NCI-H345 treated with DMSO at 0.1 percent for 48 hours (cell line): ENCODE results near the gene RXRA.

Experiments used
- DNase-seq: peaks from one replicate; lab custom pipeline; 2025; ENCODE audit not compliant: unreplicated experiment; lab: John Stamatoyannopoulos, UW

Gene RXRA

DNA sequence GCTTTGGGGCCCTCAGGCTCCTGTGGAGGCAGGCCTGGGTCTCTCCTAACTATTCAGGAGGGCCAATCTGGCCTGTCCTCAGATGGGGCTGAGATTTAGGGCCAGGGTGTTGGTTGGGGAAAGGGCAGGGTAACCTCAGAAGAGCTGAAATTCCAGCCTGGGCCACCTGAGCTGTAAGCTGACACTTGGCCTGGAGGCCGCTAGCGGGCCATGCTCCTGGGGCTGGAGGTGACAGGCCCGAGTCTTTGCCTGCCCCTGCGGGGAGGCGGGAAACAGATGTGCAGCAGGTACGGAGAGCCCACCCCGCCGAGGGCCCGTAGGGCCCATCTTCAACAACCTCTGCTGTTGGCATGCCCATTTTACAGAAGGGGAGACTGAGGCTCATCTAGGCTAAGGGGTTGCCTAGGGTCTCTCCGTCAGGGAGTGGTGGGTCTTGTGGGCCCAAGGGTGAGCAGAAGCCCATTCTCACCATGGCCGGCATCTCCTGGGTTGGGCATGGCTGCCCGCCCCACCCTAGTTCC lies 69.5 kb downstream of the RXRA start:
- no peak for DNase-seq

DNA sequence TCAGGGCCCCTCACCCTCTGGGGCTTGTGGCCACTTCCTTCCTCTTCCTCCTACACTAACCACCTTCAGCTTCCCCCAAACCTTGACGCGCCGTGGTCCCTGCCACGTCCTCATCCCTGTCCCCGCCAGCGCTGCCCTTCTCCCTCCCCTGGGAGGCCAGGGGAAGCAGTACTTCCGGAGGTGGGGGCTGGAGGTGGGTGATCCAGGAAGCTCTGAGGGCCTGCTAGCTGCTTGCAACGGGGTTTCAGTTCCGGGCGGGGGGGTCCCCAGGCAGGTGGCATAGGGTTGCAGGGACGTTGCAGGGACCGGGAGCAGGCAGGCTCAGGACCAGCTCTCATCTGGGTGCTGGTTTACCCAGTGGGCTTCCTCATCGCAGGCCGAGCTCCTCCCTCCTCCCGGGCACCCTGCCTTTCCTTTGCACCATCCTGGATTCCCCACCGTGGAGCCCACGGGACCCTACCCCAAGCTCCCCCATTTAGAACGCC lies 70.0 kb downstream of the RXRA start:
- no peak for DNase-seq

DNA sequence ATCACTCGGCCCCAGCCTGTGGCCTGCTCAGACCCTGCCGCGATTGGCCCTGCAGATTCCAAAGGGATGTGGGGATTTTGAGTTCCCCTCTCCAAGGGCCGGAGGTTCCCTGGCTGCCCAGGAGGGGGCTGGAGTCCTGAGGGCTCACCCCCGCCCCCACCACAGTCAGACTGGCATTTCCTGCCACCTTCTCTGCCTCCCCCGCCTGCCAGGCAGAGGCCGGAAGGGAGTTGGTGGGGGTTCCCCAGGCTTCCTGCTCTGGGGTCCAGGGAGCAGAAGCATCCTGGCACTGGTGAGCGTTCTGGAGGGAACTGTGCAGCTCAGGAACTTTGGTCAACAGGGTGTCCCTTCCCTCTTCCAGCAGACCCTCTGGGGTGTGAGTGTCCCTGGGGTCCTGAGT lies 70.6 kb downstream of the RXRA start:
- no peak for DNase-seq

DNA sequence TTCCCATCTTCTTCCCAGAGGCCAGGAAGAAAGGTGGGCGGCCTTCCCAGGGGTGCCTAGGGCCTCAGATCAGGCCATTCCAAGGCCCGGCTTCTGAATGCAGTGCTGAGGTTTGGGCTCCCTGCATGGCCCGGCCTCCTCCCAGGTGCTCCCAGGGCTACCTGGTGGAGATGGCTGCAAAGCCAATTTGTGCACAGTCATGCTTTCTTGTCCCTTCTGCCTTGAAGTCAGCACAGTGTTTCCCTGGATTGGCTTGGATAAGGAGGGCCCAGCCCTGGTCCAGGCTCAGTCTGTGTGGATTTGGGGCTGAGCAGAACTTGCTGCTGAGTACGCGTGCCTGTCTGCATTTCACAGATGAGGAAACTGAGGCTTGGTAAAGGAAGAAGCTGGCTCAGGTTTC lies 72.5 kb downstream of the RXRA start:
- no peak for DNase-seq

DNA sequence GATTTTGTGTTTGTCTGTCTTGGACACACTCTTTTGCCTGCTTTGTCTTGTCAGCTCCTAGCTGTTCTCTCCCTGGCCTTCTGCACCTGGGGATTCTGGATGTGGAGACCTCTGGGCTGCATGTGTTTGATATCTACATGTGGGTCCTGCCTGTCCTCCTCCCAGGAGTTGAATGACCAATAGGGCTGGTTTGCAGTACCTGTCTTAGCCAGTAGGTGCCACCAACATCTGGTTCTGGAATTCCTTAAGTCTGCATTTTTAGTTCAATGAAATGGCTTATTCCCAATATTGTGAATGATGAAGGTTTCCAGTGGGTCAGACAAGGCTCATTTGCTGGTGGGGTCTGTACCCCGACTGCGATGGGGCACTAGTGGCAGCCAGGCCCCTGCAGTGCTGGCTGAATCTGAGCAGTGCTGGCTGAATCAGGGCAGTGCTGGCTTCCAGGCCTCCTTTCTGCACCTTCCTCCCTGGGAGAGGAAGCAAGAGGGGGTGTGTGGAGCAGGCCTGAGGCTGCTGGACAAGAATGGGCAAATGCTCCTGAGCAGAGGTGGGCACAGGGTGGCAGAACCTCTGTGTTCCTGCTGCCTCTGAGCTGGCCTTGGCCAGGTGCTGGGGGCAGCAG lies 73.3 kb downstream of the RXRA start:
- DNase-seq = no peak

DNA sequence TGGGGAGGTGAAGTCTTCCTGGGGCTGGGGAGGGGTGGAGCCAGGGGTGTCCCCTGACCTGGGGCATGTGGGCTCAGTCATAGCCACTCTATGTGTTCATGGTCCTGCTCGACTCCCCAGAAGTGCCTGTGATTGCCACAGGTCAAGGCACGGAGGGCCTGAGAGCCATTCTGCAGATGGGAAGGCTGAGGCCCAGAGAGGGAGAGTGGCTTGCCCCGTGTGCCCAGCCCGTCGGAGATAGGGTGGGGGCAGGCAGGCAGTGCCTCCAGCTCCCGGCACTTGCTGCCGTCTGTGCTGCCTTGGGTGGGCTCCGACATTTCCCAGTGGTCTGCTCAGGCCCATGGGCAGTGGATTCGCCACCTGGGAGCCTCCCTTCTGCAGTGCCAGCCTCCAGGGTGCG lies 74.0 kb downstream of the RXRA start:
- DNase-seq = no peak

DNA sequence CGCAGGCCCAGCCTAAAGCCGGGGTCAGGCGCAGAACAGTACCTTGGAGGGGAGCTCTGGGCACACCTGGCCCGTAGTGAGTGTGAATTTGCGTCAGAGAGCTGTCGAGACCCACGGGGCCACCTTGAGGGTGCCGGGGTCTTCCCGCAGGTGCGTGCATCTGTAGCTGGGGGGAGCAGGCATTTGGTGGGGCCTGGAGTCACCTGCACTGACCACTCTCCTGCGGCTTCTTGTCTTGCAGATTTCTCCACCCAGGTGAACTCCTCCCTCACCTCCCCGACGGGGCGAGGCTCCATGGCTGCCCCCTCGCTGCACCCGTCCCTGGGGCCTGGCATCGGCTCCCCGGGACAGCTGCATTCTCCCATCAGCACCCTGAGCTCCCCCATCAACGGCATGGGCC lies 75.1 kb downstream of the RXRA start:
- no peak for DNase-seq

DNA sequence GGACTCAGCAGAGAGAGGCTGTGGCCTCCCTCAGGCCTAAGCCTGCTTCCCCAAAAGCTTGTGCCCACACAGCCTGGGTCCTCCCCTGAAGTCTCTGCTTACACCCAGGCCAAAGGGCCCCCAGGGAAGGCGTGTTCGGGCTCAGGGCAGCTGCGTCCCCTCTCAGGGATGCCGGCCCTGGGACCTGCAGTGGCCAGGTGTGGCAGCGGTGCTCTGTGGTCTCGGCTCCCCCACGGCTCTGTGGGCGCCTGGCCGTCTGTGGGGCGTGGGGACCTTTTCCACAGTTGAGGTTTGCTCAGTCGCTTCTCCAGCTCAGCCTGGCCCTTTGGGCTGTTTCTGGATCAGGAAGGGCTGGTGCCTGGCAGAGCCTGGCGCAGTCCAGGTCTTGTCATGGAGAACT lies 75.9 kb downstream of the RXRA start:
- DNase-seq = no peak

DNA sequence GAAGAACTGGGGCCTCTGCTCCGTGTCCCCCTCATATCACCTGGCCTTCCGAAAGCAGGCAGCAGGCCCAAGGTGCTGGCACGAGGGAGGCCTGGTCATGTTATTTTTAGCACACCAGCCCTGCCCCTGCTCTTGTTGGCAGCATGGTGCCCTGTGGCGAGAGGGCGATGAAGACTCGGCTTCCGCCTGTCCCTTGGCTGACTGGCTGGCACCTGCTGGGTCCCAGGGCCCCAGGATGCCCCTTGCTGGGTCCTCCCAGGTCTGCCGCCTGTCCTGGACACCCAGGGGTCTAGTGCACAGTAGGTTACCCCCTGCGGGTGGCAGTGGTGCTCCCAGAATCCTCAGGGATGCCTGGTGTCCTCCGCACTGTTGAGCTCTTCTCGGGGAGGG lies 77.0 kb downstream of the RXRA start:
- no peak for DNase-seq

DNA sequence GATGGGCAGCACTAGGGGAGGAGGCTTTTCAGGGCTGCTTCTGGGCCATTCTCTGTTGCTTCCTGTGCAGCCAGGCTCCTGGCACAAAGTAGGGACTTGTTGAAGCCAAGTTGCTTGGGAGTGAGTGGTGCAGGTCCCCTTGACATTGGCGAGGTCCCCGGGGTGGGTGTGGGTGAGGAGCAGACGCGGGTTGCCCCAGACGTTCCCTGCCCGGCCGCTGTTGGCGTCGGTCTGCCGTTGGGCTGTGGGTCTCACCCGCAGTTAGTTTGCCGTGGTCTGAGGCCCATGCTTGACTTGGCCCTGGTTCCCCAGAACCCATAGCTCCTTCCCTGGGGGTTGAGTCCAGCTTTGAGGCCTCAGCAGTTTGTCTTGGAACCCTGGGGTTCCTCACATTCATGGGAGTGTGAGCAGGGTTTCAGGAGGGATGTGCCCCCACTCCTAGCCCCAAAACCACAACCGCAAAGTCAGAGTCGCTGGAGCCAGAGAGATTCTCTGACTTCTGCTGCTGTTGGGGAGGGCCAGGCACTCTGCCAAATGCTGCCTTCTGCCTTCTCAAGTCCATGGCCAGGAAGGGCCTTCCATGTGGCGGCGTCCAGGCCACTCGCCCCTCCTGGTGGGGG lies 77.5 kb downstream of the RXRA start:
- no peak for DNase-seq

DNA sequence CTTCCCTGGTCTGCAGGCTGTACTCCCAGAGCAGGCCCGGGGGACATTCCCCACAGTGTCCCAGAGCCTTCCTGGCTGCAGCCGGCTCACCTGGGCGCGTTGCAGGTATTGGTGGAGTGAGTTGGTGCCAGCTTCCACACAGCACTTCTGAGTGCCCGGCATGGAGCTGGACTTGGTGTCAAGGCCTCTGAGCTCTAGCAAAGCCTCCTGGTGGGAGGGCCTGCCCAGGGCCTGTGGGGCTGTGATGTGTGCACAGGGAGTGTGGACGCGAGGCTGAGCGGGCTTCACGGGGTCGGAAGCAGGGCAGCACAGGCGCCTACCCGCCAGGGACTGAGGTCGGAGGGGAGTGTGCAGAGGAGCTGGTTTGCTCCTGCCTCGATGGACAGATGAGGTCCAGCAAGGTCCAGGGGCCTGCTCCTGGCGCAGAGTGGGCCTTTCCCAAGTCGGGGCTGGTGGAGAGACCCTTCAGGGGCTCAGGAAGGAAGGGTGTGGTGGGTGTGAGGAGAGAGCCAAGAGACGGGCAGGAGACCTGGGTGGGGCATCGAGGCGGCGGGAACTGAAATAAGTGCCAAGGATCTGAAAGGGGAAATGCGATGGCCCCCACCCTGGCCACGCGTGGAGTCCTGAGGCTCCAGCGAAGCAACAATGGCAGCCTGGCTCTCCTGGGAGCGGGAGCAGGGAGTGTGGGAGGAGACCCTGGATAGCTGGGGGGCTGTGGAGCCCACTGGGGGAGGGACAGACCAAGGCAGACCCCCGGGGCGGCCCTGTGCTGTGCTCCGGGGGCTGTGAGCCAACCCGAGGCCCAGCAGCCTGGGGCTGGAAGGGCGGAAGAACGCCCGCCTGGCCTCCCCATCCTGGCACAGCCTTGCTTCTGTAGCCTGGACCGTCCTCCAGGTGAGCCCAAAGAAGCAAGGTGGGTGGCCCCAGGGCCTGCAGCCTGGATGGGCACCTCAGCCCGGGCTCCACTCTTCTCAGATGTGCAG lies 78.4 kb downstream of the RXRA start:
- no peak for DNase-seq

DNA sequence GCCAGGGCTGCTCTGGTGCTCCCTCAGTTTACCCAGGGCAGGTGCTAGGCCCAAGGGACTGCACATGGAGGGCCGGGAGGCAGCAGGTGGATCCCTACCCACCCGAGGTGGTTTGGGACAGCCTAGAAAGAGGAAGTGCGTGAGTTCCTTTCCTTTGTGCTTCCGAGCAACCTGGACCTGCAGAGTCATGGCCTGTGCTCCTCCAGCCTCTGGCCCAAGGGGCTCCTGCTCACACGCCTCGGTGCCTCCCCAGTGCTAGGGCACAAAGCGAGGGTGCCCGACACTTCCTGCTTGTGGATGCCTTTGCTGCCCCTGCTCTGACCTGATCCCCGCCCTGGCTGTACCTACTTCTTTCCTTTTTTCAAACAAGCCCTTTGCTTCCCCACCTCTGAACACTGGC lies 79.3 kb downstream of the RXRA start:
- no peak for DNase-seq

DNA sequence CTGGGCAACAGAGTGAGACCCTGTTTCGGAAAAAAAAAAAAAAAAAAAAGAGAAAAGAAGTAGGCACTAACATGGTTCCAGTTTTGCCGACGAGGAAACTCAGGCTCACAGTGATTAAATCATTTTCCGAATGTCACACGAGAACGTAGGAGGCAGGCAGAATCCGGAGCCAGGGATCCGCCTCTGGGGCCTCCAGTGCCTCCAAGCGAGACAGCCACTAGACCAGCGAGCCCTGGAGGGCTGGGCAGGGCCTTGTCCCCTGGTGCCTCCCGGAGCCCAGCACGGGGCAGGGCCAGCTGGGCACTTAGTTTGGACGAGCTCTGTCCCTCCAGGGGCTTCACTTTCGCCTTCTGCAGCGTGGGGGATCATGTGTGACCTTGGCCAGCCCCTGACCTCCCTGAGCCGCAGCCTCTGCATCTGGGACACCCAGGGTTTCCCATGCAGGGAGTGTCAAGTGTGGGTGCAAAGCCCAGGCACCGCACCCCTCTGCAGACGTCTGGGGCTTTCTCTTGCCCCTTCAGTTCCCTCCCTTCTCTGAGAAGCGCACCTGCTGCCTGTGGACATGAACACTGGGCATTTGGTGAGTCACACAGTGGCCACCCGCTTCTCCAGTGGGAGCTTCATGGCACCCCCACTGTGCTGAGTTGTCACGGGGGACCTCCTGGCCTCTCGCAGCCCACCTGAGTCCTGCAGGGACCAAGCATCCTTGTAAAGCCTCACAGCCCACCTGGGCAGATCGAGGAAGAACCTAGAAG lies 80.3 kb downstream of the RXRA start:
- no peak for DNase-seq

DNA sequence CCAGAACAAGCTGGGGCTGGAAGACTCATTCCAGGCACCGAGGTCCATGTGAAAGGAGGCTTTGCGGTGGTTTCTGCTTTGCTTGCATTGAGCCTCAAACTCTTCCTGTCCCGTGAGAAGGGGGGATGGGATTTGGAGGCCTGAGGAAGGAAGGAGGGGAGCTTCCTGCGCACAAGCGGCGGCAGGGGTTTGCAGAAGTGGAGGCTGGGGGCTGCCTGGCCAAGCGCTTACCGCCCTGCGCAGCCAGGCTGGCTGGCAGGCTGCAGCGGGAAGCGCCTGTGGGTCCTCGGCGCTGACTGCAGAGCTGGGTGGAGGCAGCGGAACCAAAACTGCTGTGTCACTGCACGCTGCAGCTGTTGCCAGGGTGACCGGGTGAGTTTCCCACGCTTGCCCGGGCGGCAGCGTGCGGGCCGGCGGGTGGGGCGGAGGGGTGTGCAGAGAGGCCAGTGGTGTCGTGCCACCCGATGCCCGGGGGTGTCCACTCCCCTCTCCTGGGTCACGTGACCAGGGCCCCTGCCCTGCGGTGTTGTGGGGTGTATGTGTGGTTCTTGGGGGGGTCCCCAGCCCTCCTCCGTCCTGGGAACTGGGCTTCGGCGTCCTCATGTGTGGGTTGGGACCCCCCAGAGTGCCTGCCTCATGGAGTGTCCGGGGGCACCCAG lies 81.0 kb downstream of the RXRA start:
- DNase-seq = peak; percentile 13

DNA sequence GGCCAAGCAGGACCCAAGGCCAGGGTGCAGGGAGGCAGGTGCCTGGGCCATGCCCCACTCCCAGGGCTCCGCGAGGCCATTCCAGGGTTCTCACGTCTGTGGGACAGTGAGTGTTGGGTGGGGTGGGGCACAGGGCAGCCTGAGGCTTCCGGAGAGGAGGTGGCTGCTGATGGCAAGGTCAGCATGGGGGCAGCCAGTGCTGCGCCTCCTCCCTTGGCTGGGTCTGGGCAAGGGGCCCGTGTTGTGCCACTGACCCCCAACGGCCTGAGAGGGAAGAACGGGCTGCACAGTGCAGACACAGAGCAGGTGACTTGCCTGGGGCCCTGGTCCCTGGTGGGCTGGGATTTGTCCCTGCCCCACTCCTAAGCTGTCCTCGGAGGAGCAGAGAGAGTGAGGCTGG lies 82.1 kb downstream of the RXRA start:
- DNase-seq = no peak

DNA sequence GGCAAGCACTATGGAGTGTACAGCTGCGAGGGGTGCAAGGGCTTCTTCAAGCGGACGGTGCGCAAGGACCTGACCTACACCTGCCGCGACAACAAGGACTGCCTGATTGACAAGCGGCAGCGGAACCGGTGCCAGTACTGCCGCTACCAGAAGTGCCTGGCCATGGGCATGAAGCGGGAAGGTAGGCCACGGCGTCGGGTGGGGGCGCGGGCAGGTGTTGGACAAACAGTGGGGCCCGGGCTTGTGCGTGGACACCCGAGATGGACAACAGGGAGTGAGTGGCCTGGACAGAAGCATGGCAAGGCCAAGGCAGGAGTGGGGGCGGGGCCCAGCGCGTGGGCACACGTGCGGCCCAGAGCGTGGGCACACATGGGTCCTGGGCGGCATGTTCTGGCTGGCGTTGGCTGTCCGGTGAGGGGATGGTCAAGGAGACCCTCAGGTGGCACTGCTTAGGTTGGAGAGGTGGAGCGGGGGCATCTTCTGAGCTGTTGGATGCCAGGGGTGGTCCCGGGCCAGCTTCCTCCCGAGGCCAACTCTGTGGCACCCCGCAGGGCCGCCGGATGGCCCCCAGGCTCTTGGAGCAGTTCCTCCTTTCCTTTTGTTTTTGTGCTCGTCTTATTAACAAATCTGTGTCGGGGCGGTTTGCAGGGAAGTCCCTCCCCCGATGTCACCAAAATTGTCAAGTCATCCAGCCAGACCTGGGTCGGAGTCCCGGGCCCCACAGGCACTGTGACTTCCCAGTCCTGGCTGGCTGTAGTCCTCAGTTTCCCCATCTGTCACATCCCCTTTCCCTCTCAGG lies 82.9 kb downstream of the RXRA start:
- DNase-seq = no peak

DNA sequence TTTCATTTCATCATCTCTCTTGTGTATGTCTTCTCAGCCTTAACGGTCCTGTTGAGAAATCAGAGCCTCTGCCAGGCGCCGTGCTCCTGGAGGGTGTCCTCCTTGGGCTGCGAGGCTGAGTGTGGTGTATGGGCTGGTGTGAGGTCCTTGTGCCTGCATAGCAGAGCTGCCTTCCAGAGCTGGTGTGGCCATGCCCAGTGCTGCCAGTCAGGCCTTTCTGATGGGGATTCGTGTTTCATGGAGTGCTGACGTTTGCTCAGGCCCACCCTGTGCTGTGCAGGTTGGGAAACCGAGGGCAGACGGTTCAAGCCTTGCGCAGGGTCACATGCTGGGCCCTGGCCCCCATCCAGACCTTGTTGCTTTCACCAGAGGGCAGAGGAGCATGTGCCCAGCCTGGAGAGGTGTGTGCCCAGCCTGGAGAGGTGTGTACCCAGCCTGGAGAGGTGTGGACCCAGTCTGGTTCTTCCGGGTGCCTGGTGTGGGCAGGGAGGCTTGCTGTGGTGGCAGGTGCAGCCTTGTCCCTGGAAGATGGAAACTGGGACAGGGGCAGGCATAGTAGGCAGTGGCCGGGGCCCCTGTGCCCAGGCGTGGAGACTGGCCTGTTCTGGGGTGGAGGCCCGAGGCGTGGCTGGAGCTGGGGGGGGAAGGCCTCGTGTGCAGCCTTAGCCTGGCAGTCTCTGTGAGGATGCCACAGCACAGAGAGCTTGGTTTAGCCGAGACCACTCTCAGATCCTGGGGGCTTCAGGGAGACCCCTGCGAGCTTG lies 84.0 kb downstream of the RXRA start:
- no peak for DNase-seq

DNA sequence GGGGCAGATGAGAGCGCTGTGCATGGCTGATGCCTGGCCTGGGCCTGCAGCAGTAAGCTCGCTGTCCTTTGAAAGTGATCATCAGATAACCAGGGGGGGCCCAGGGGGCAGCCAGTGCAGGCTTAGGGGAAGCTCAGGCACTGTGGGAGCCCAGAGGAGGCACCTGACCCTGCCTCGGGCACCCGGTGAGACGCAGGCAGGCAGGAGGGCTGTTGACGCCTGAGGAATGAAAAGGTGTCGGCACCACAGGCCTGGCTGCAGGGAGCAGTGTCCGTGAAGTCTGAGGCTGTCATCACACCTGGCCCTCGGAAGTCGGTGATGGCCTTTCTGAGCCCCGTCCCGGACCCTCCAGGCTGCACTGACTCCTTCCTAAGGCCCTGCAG lies 84.6 kb downstream of the RXRA start:
- no peak for DNase-seq
